H1 (cell line): ENCODE results near the gene LPCAT3. TPM values are rescaled to one million over a fixed set of nuclear protein-coding genes. Genes with fewer than 3 reads are reported as not detected.

Experiments used
- CTCF ChIA-PET: fragments of 300-600 bp; sonication (Branson Sonifier 250); formaldehyde crosslinking; loops from one replicate; lab custom pipeline; 2021; ENCODE audit not compliant: partially characterized antibody; lab: Charles Lee
- POLR2A ChIA-PET: fragments of 300-600 bp; sonication (Branson Sonifier 250); formaldehyde crosslinking; loops from one replicate; lab custom pipeline; 2021; ENCODE audit warnings: inconsistent platforms; ENCODE audit not compliant: partially characterized antibody; lab: Charles Lee
- DNase-seq, 2 experiments: peaks; one replicate each; pipeline versions ENCODE4 v3.0.0 to v3.0.0-alpha.2; 2010 to 2022; ENCODE audit warnings: low spot score in 2 of 2, low read depth in 1 of 2, mixed read lengths in 1 of 2
- FAIRE-seq: peaks from 2 replicates; lab custom pipeline; 2011; peaks lifted over from hg19 to GRCh38; lab: Jason Lieb, UNC
- H2AFZ ChIP-seq: 2 replicates; pipeline ENCODE4 v1.8.1; 2012; ENCODE audit warnings: low read length, inconsistent platforms
- H2AK5ac ChIP-seq: 2 replicates; pipeline ENCODE4 v1.6.1; 2013; ENCODE audit warnings: low read depth, low read length
- H2BK120ac ChIP-seq: replicated peaks from 2 replicates; pipeline ENCODE3; 2013; ENCODE audit warnings: low read depth, low read length, inconsistent platforms
- H2BK12ac ChIP-seq: 2 replicates; pipeline ENCODE4 v1.6.1; 2013; ENCODE audit warnings: low read depth, low read length
- H2BK15ac ChIP-seq: 2 replicates; pipeline ENCODE4 v1.6.1; 2013; ENCODE audit warnings: low read length
- H2BK20ac ChIP-seq: 2 replicates; pipeline ENCODE4 v1.6.1; 2013; ENCODE audit warnings: low read length
- H2BK5ac ChIP-seq: 2 replicates; pipeline ENCODE4 v1.6.1; 2013; ENCODE audit warnings: low read depth, low read length
- H3K14ac ChIP-seq: 2 replicates; pipeline ENCODE4 v1.6.1; 2013; ENCODE audit warnings: inconsistent platforms; ENCODE audit not compliant: insufficient read length
- H3K18ac ChIP-seq: 2 replicates; pipeline ENCODE4 v1.6.1; 2013; ENCODE audit warnings: low read length; ENCODE audit errors: extremely low read depth
- H3K23ac ChIP-seq: 2 replicates; pipeline ENCODE4 v1.6.1; 2013; ENCODE audit warnings: inconsistent platforms; ENCODE audit not compliant: insufficient read length
- H3K23me2 ChIP-seq: 2 replicates; pipeline ENCODE4 v1.6.1; 2013; ENCODE audit warnings: low read depth, low read length
- H3K27ac ChIP-seq: 2 replicates; pipeline ENCODE4 v1.6.1; 2011; ENCODE audit warnings: low read depth, low read length, inconsistent platforms
- H3K27me3 ChIP-seq, 4 experiments: replicated peaks in 1 of 4; 1 replicate in 1 of 4; 2 replicates in 3 of 4; pipeline versions ENCODE4 v1.6.1 to v1.8.1; 2011 to 2013; ENCODE audit warnings: low read length in 3 of 4, mild to moderate bottlenecking in 3 of 4, inconsistent platforms in 2 of 4, mixed read lengths in 2 of 4, moderate library complexity in 1 of 4; ENCODE audit not compliant: control insufficient read depth in 3 of 4, insufficient read depth in 3 of 4; ENCODE audit errors: extremely low read depth in 1 of 4
- H3K36me3 ChIP-seq, 4 experiments: 2 replicates each; pipeline versions ENCODE4 v1.6.1 to v1.8.1; 2011 to 2013; ENCODE audit warnings: mild to moderate bottlenecking in 4 of 4, low read length in 3 of 4, moderate library complexity in 2 of 4, control low read depth in 1 of 4, inconsistent platforms in 1 of 4; ENCODE audit not compliant: insufficient read depth in 4 of 4, control insufficient read depth in 2 of 4
- H3K4ac ChIP-seq: replicated peaks from 2 replicates; pipeline ENCODE3; 2013; ENCODE audit warnings: low read length, low read depth, mixed read lengths, inconsistent platforms; ENCODE audit not compliant: insufficient read length
- H3K4me1 ChIP-seq, 4 experiments: replicated peaks in 1 of 4; 1 replicate in 1 of 4; 2 replicates in 3 of 4; pipeline versions ENCODE4 v1.6.1 to v1.8.1; 2011 to 2013; ENCODE audit warnings: low read length in 3 of 4, inconsistent platforms in 2 of 4, mixed read lengths in 1 of 4; ENCODE audit not compliant: insufficient read depth in 4 of 4, control insufficient read depth in 3 of 4
- H3K4me2 ChIP-seq, 2 experiments: 2 replicates each; pipeline versions ENCODE4 v1.6.1 to v1.8.1; 2011 to 2013; ENCODE audit warnings: low read depth in 2 of 2, low read length in 2 of 2, control low read depth in 1 of 2, inconsistent platforms in 1 of 2, mild to moderate bottlenecking in 1 of 2; ENCODE audit not compliant: insufficient read depth in 1 of 2
- H3K4me3 ChIP-seq, 4 experiments: fragments of 200-600, 300-600 bp in 1 of 4; sonication (generic), shearing (Covaris generic), sonication (Bioruptor Twin) in 1 of 4; 2 replicates each; pipeline versions ENCODE4 v1.5.1 to v1.8.1; 2011 to 2016; ENCODE audit warnings: low read length in 4 of 4, low read depth in 3 of 4, control low read depth in 2 of 4, inconsistent platforms in 2 of 4, mild to moderate bottlenecking in 2 of 4, mixed read lengths in 1 of 4, moderate library complexity in 1 of 4; ENCODE audit not compliant: insufficient read depth in 2 of 4; ENCODE audit errors: extremely low read depth in 1 of 4
- H3K56ac ChIP-seq: replicated peaks from 2 replicates; pipeline ENCODE3; 2013; ENCODE audit warnings: low read depth, mild to moderate bottlenecking, mixed read lengths, low read length, inconsistent platforms; ENCODE audit not compliant: insufficient read length
- H3K79me1 ChIP-seq: 2 replicates; pipeline ENCODE4 v1.6.1; 2013; ENCODE audit warnings: low read depth, low read length, control low read depth
- H3K79me2 ChIP-seq, 2 experiments: 2 replicates each; pipeline versions ENCODE4 v1.6.1 to v1.8.1; 2012 to 2013; ENCODE audit warnings: low read length in 2 of 2, mild to moderate bottlenecking in 2 of 2, inconsistent platforms in 1 of 2; ENCODE audit not compliant: insufficient read depth in 2 of 2, control insufficient read depth in 1 of 2
- H3K9ac ChIP-seq, 4 experiments: replicated peaks in 1 of 4; 1 replicate in 1 of 4; 2 replicates in 3 of 4; pipeline versions ENCODE4 v1.6.1 to v1.8.1; 2011 to 2013; ENCODE audit warnings: low read depth in 3 of 4, low read length in 3 of 4, control low read depth in 2 of 4, mild to moderate bottlenecking in 2 of 4, moderate library complexity in 2 of 4, inconsistent platforms in 1 of 4; ENCODE audit errors: extremely low read depth in 1 of 4
- H3K9me3 ChIP-seq, 2 experiments: 2 replicates each; pipeline versions ENCODE4 v1.6.1 to v1.8.1; 2012 to 2013; ENCODE audit warnings: mild to moderate bottlenecking in 2 of 2, moderate library complexity in 2 of 2, control low read depth in 1 of 2, inconsistent platforms in 1 of 2, low read depth in 1 of 2, low read length in 1 of 2, mixed read lengths in 1 of 2; ENCODE audit not compliant: insufficient read depth in 2 of 2
- H4K20me1 ChIP-seq, 2 experiments: replicated peaks in 1 of 2; 2 replicates each; pipeline versions ENCODE3 to v1.8.1; 2011 to 2013; ENCODE audit warnings: inconsistent platforms in 2 of 2, low read length in 2 of 2, mild to moderate bottlenecking in 1 of 2; ENCODE audit not compliant: insufficient read depth in 2 of 2, control insufficient read depth in 1 of 2
- H4K5ac ChIP-seq: 2 replicates; pipeline ENCODE4 v1.6.1; 2013; ENCODE audit warnings: low read length, low read depth, mixed read lengths, inconsistent platforms; ENCODE audit not compliant: insufficient read length
- H4K8ac ChIP-seq: 2 replicates; pipeline ENCODE4 v1.8.0; 2013; ENCODE audit warnings: mild to moderate bottlenecking, moderate library complexity, low read length, inconsistent platforms; ENCODE audit not compliant: insufficient read depth; ENCODE audit errors: extremely low read depth
- H4K91ac ChIP-seq: replicated peaks from 2 replicates; pipeline ENCODE3; 2013; ENCODE audit warnings: low read length, mixed read lengths, inconsistent platforms; ENCODE audit not compliant: insufficient read length
- PHF8 ChIP-seq: fragments of 200-600 bp; sonication (generic); conservative IDR thresholded peaks from 2 replicates; pipeline ENCODE4 v1.7.1; 2012; ENCODE audit warnings: low read depth, mild to moderate bottlenecking, inconsistent platforms, low read length, moderate library complexity
- POLR2A ChIP-seq, 2 experiments: IDR thresholded peaks; 1 replicate in 1 of 2; 2 replicates in 1 of 2; pipeline ENCODE4 v1.6.1; 2011; ENCODE audit warnings: low read depth in 2 of 2, low read length in 2 of 2, mild to moderate bottlenecking in 2 of 2; ENCODE audit errors: control extremely low read depth in 1 of 2
- POLR2AphosphoS5 ChIP-seq: IDR thresholded peaks from 2 replicates; pipeline ENCODE4 v1.6.1; 2011; ENCODE audit warnings: low read depth, low read length
- SP1 ChIP-seq: IDR thresholded peaks from 2 replicates; pipeline ENCODE4 v1.6.1; 2011; ENCODE audit warnings: low read depth, low read length
- TBP ChIP-seq: IDR thresholded peaks from 2 replicates; pipeline ENCODE4 v1.6.1; 2011; ENCODE audit warnings: low read depth, low read length, improper control_type of control experiment
- WGBS, 2 experiments: shearing (Covaris generic) in 1 of 2; methylation state at CpG; one replicate each; pipeline versions ENCODE4 v1.1.6 to v1.1.7; 2013 to 2015; ENCODE audit warnings: low lambda C conversion rate in 2 of 2, mixed read lengths in 2 of 2, inconsistent platforms in 1 of 2, low coverage in 1 of 2, missing lambda C conversion rate in 1 of 2; ENCODE audit not compliant: insufficient replicate concordance in 2 of 2, insufficient coverage in 1 of 2, insufficient read length in 1 of 2; ENCODE audit errors: extremely low coverage in 1 of 2, missing lambda C conversion rate in 1 of 2; 5-methylcytosine and 5-hydroxymethylcytosine counted together
- polyA plus RNA-seq, 7 experiments: library from polyadenylated mRNA; depleted of rRNA in 3 of 7; stranded (reverse) in 5 of 7; unstranded in 2 of 7; fragments of >200 nt in 5 of 7; fragments of 200-250 nt in 2 of 7; gene quantifications; 1 replicate in 5 of 7; 2 replicates in 1 of 7; 4 replicates in 1 of 7; pipeline versions ENCODE4 v1.2.1 to v1.2.3, GENCODE V29; 2011 to 2013; ENCODE audit warnings: missing spikeins in 2 of 7, mixed read lengths in 2 of 7
- total RNA-seq: library from RNA; stranded (reverse); fragmentation: NEBNext Ultra II Directional; extraction: Animal tissue kit (Norgen Biotek cat#: 25700); gene quantifications from 2 replicates; pipeline ENCODE4 v1.2.1, GENCODE V29; 2021

The LPCAT3 gene
- total and polyA plus RNA-seq, 2 of the 8 experiments (the other 6 are each of a cell fraction or from before 2014, with no cell fraction given): 55.8 to 70.4 TPM

- H2BK12ac ChIP-seq: no peak overlapping the region
- H2BK15ac ChIP-seq: no peak overlapping the region
- peak overlapping the region; percentile 11; the same call in 1 of the 2 replicates for H2AK5ac ChIP-seq
- no peak overlapping the region for H3K9ac ChIP-seq
- peak overlapping the region in 3 of 4 experiments; percentile 48 to 80 (median 52); a peak in 6 of 8 replicates for H3K4me3 ChIP-seq
- no peak overlapping the region for H2AFZ ChIP-seq
- FAIRE-seq (no peak), DNase-seq (no peak)
- no peak overlapping the region for H3K23ac ChIP-seq
- H3K4me1 ChIP-seq: peaks cover 6 to 20% (median 14%) of the 10 kb centered on the region in 4 experiments
- no peak overlapping the region for H3K4ac ChIP-seq
- H4K5ac ChIP-seq: no peak overlapping the region
- no peaks in the 10 kb centered on the region for H3K9me3 ChIP-seq
- no peak overlapping the region for H4K91ac ChIP-seq
- 79% methylated on average over 11 of the region's 11 CpGs; no CpG with 5 or more reads in 1 of the 2 experiments for WGBS, 2 experiments
- H3K27me3 ChIP-seq: no peaks in the 10 kb centered on the region
- peak overlapping the region; percentile 56 to 84 for H3K4me2 ChIP-seq
- no peak overlapping the region for H3K18ac ChIP-seq
- TF ChIP-seq POLR2AphosphoS5: 0 out of 2 replicates have a peak, but pooled peaks have one; percentile 45
- peak in 1 of 2 experiments; percentile 53; a peak in 1 of 3 replicates for TF ChIP-seq POLR2A (IDR thresholded peaks at IDR 0.05; ENCODE audit: control extremely low read depth in 1 of 2, low read depth in 2 of 2, low read length in 2 of 2)
- no peak for TF ChIP-seq TBP
- 0 out of 2 replicates have a peak, but pooled peaks have one; percentile 19 for TF ChIP-seq PHF8
- TF ChIP-seq SP1: no peak
- ChIA-PET CTCF (interaction anchor here (0.6 to 20.2 kb wide), 22 partner anchors 10 to 694 kb away, joined by 3 to 277 read pairs (median 6); partner anchors contain the start of genes ATN1, C1RL, LPCAT3 and SPSB2), POLR2A (interaction anchor here (0.6 to 44.0 kb wide), 17 partner anchors 23 to 567 kb away, joined by 3 to 1596 read pairs (median 8); partner anchors contain the start of genes ATN1, C1RL, CDCA3 and EMG1)
- H2BK5ac ChIP-seq: peak overlapping the region; percentile 75; the same call in 1 of the 2 replicates
- H3K36me3 ChIP-seq: peaks cover 1 to 9% (median 4%) of the 10 kb centered on the region in 4 experiments; a peak in 5 of 8 replicates
- no peak overlapping the region for H3K14ac ChIP-seq
- no peak overlapping the region for H4K8ac ChIP-seq
- H3K23me2 ChIP-seq: peaks cover 11% of the 10 kb centered on the region
- no peak overlapping the region for H2BK120ac ChIP-seq
- 0 out of 2 replicates have a peak overlapping the region, but pooled peaks have one; percentile 43 for H3K27ac ChIP-seq
- peaks cover 3% of the 10 kb centered on the region for H3K79me1 ChIP-seq
- no peaks in the 10 kb centered on the region; a peak in 1 of 4 replicates for H3K79me2 ChIP-seq
- 0 out of 2 replicates have a peak overlapping the region, but pooled peaks have one; percentile 66 for H2BK20ac ChIP-seq
- peaks cover 0 to 5% of the 10 kb centered on the region in 2 experiments for H4K20me1 ChIP-seq
- no peak overlapping the region for H3K56ac ChIP-seq
Observed at GRCh38 chr12:6945613-6946012, 72.7 kb downstream of the LPCAT3 start.
